HTERT RPE-1 (cell line): Measurements from ENCODE around the gene BTNL2.

ENCODE experiments used
- in situ Hi-C: fragments of 300-500 bp; cut with MboI; formaldehyde crosslinking; loops from 4 replicates; pipeline ENCODE4 v1.14.3; 2020; ENCODE audit warnings: low sequenced_read_pairs

Gene BTNL2

DNA sequence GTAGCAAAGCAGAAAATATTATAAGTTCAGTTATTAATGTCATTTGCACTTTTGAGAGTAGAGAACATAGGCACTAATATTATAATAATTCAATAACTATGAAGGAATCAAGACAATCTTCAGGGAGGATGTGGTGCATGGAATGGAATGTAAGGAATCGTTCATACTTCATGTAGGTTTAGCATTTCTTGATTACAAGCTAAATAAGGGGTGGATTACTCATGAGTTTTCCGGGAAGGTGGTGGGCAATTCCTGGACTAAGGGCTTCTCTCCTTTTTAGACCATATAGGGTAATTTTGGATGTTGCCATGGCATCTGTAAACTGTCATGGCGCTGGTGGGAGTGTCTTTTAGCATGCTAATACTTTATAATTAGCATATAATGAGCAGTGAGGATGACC is 9.1 kb upstream of the BTNL2 start:
- in situ Hi-C loops, result no loop called here

DNA sequence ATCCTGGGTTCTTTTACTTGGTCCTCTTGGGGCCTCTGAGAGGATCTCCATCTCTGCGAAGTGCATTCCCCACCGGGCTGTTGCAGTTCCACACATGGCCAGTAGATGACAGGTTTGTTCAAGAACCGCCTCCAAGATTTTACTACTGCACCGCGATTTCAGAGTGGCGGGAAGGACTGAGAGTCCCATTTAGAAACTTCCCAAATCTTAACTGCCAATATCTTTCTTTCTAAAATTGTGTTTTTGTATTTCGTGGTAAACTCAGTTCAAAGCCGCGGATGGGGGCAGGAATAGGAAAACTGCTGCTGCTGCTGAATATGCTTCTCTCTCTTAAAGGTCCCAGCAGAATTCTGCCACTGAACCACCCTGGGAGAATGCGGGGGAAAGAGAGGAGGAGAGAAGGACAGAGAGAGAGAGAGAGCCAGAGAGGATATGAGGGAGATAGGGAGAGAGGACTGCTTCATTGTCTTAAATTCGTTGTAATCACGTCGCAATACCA is 8.6 kb upstream of the BTNL2 start:
- in situ Hi-C loops, result no loop called here

DNA sequence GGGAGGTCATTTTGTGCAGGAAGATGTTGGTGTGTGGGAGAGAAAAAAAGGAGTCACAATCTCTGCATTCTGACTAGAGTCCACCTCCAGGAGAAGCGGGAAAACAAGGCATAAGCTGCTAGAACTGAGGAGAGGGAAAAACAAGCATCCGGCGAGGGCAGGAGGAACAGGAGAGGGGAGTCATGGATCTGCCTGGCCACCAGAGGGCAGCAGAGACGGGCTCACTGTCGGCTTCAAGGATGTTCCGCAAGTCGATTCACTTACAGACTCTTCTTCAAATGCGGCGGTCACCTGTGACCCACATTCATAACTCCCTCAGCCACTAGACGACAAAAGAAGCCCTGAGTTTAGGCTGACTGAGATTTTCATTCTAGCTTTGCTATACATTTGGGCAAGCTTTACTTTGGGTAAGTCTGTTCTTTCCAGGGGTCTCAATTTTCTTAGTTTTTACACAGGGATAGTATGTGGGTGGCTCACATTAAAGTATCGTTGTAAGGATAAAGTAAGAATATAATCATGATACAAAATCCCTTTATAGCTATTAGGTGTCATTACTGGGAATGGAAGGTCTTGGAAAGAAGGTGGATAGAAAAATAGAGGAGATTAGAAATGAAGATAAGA is 6.6 kb upstream of the BTNL2 start:
- in situ Hi-C loops, result no loop called here

DNA sequence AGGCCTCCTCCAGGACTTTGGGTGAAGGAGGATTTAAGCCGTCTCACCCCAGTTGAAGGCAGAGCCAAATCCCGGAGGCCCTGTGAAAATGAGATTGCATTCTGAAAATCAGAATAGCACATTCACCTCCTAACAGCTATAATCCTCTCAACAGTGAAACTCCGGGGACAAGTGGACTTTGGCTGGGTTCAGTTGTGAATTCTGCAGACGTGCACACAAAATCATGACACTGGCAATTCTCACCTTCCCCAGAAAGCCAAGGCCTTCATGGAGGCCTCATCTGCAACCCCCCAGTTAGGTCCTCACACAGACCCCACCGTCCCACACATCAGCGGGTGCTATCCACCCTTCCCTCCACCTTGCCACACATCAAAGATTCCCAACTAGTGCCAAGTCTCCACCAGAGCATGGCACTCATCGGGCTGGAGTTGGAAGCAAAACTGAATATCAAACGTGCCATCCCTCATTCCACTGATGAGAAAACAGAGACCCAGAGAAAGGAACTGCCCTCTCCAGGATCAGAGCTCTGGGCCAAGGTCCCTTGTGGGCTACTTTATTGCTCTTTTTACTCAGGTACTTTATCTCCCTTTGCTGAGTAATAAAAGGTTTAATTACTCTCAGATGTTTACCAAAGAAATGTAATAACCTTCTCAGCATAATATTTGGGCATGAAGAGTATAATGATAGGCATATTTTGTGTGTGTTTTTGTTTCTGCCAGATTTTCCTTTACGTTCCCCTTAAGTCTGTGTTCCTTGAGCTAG is 4.8 kb upstream of the BTNL2 start:
- in situ Hi-C loops, result no loop called here

DNA sequence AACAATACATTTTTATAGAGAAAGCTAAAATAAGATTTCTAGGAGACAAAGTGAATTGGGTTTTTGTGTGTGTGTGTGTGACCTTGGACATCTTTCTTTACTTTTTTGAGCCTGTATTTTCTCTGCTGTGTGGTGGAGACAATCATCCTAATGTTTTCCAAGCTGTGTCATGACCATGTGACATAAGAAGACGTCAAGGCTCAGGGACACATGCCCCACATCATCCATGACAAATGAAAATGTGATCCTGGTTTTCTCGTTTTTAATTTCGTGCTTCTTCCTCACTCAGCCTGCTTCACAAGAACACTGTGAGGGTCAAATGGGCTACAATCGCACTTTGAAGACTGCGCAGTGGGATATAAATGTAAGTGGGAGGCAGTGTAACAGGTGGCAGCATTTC is 3.9 kb upstream of the BTNL2 start:
- in situ Hi-C loops, result no loop called here

DNA sequence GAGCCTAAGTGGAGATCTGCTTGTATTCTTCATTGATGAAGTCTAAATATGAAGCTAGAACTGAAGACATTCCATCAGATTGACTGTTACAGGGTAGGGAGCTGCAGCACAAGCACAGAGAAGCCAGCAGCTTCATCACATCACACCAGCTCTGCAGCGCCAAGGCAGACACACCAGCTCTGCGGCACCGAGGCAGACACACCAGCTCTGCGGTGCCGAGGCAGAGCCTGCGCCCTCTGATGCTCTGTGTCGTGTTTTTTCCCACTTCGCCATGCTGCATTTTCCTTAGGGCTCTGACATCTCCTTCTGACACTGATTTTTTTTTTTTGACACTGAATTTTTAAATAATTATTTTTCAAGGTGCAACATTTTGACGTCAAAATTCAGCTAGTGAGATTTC is 784 bp downstream of the BTNL2 start:
- in situ Hi-C loops, result no loop called here

DNA sequence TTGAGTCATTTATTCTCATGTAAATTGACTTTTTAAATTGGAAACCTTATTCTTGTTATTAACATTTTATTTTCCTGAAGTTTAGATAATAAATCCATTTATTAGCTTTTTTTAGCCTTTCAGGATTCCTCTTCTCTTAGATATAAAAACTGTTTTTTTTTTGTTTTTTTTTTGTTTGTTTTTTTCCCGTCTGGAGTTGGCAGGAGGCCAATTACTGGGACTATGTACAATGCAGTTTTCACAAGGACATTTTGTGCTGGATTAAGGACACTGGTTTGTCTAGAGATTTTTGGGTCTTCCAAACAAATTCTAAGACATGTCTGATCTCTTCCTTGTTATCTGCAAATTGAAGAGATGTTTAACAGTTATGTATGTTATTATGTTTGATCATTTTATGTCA is 1.3 kb downstream of the BTNL2 start:
- in situ Hi-C loops, result no loop called here

DNA sequence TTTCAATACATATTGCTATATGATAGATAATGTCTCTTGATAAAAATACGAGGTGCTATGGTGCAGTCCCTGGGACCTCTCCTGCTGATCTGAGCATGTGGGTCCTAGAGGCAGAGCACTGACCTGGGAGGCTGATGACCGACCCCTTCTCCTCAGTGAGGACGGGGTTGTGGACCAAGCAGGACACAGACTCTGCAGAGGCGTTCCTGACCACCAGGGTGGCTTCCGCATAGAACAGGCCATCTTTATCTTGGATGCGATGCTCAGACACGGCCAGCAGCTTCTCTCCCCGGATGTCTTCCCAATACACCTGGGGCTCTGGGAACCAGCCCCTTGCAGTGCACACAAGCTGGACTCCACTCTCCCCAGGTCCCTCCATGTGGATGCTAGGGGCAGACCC is 4.2 kb downstream of the BTNL2 start:
- in situ Hi-C loops, result no loop called here

DNA sequence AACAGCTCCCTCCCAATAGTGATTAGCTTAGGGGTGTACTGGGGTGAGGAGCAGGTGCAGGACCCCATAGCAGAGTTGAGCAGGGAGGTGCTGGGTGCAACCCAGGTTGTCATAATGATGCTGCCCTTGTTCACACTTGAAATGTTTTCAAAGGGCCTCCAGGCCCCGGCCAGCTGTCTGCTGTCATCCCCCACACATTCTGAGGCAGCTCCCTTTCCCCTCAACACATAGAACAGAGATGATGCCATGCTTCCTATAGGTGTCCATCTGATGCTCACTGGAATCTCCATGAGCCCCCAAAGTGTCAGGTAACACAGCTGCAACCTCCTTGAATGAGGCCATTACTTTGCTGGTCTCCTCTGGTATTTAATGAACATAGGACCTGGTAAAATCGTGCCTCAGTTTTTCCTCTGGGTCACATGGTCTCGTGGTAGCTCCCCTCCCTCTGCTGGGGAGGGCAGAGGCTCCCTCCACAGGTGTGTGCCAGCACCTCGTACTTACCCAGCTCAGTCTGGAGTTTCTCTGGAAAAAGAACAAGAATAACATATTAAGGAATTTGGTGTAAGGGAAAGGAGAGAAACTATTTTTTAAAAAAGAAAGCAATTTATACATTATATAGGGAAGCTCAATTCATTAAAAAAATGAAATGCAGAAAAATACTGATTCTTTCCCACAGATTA is 5.6 kb downstream of the BTNL2 start:
- in situ Hi-C loops, result no loop called here

DNA sequence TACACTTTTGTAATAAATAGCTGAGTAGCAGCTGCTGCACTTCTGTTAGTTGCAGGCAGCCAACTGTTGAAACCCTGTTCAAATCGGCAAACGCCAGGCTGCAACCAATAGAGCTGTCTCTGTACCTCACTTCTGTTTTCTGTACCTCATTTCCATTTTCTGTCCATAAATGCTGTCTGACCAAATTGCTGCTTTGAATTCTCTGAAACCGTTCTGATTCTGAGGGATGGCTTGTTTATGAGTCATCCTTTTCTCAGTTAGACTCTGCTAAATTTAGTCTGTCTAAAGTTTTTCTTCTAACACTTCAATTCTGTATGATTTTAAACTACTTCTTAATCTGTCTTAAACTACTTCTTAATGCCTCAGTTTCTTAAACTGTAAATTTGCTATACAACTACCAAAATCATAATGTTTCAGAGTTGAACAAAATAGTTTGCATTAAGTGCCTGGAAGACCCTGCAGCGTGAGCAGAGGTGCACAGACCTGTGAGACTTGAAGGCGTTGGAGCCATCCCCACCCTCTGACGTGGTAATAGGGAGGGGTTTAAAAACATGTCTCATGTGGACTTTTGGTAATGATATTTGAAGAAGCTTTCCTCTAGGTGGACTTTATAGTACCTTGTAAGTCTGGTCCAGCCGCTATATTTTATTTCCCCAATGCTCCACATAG is 9.6 kb downstream of the BTNL2 start:
- in situ Hi-C loops, result no loop called here

DNA sequence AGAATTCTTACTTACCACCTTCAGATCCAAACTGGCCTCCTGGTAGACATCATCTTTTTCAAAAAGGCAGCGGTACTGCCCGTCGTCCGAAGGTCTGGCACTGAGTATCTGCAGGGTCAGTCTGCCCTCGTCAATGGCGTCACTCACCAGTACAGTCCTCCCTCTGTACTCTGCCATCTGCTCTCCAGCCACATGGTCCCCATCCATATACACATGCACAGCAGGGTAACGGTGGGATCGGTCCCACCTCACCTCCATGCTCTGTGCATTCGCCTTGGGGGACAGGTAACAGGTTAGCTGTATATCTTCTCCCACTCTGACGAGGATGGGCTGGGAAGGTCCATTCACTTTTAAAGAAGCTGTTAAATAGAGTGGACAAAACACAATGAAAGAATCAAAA is 11.0 kb downstream of the BTNL2 start:
- in situ Hi-C loops, result no loop called here

DNA sequence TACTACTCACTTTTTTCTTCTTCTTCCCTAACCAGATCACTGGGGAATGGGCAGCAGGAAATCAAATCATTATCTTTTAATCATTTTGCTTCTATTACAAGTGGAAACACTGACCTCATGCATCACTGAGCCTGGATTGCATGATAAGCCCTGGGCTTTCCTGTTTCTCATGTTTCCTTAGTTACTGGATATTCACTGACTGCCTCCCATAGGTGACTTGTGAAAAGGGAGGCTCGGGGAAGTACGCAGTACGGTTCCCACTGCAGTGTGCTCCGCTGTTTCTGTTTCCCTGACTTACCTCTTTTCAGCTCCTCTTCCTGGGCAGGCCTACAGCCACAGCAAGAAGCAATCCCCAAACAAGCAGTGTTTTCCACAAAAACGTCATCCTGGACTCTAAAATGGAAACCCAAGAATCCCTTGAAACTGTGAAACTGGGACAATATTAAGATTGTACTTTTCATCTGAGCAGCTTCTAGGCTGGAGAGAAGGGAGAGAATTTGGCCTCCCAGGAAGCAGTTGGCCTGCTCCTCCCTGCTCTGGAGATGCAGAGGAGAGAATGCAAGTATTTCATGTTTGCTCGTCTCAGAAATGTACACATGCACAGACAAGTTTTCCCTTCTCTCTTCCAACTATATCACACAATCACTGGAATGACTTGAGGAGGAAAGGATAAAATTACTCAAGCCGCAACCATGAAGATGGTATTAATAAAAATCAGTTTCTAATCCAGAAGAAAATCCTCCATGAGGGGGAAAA is 13.1 kb downstream of the BTNL2 start:
- in situ Hi-C loops, result no loop called here

DNA sequence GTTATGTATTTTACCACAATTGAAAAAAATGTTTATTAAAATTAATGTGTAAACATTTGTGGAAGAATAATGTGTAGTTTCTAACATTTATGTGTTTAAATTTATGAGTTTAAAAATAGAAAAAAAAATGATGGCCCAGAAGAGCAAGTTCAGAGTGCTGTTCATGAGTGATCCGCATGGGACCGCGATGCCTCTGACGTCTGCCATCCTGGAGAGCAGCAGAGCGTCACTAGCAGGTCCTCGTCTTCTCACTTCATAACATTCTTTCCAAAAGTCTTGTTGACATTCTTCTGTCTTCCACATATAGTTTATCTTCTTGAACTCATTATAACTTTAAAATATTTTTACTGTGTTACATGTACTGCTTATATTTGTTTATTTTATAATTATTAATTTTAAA is 15.5 kb downstream of the BTNL2 start:
- in situ Hi-C loops, result no loop called here

DNA sequence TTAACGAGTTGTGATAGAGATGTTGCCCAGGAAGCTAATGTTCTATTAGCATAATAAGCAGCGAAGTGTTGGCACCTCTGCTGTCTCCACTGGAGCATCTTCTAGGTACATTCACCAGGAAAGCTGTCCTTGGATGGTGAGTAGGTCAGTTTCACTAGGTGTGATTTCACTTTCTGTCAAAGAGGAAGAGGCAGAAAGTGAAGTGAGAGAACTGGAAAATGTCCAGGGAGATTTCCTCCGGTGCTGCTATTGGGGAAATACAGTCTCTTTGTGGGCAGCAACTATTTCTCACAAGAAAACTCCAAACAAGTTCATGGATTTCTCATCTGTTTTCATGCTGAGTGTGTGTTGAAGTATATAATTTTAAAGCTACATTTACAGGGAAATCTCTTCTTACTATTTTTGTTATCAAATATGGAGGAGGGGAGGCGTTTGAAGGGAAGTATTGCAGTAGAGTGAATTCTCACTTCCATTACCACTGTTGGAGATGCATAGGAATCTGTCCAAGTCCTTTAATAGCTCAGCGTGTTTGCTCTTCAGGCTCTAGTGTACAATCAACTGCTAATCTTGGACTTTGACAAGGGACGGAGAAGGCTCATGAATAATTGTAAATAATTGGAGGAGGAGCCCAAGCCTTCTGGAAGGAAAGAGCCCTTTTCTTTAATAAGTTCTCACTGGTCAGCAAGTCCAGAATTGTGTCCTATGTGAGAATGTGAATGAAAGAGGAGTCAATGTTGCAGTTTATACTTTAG is 19.2 kb downstream of the BTNL2 start:
- in situ Hi-C loops, result no loop called here

DNA sequence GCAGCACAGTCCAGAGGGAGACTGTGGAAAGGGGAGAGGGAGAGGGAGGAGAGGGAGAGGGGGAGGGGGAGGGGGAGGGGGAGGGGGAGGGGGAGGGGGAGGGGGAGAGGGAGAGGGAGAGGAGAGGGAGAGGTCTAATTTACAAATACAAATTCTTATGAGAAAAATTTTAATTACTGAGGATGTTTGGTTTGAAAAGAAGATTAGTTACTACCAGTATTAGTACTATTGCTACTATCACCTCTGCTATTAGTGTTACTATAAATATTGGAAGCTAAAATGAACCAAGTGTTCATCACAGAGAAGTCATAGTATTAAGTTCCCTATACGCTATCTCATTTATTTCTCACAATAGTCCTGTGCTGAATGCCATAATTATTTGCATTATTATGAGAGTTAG is 20.9 kb downstream of the BTNL2 start:
- in situ Hi-C loops, result no loop called here

DNA sequence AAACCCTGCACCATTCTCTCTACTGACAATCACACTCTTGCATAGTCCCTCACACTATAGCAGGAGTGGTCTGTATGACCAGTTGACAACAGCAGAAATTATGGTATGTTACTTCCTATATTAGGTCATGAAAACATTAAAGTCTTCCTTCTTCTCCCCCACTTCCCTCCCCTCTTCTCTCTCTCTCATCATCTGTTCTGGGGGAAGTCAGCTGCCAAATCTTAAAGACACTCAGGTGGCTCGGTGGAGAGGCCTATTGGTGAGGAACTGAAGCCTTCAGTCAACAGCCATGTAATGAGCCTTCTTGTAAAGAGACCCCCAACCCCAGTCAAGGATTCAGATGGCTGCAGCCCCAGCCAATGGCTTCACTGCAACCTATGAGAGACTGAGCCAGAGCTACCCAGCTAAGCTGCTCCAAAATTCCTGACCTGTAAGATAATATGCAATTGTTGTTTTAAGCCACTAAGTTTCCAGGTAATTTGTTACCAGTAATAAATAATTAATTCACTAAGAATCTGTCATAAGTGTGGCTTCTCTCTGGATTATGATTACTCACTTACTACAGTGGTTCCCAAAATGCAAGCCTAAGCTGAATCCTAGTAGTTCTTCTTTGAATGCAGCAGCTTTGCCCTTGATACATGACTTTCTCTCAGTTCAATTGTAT is 24.1 kb downstream of the BTNL2 start:
- in situ Hi-C loops, result no loop called here

DNA sequence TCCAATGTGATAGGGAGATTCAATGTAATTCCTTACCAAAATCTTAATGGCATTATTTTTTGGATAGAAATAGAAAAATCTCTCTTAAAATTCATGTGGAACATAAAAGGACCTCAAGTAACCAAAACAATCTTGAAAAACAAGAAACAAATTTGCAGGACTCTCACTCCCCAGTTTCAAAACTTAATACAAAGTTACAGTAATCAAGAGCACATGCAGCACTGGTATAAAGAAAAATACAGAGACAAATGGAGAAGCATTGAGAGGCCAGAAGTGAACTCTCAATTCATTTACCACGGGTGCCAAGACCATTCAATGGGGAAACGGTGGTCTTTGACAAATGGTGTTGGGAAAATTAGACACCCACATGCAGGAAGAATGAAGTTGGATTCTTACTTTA is 27.4 kb downstream of the BTNL2 start:
- in situ Hi-C loops, result no loop called here

DNA sequence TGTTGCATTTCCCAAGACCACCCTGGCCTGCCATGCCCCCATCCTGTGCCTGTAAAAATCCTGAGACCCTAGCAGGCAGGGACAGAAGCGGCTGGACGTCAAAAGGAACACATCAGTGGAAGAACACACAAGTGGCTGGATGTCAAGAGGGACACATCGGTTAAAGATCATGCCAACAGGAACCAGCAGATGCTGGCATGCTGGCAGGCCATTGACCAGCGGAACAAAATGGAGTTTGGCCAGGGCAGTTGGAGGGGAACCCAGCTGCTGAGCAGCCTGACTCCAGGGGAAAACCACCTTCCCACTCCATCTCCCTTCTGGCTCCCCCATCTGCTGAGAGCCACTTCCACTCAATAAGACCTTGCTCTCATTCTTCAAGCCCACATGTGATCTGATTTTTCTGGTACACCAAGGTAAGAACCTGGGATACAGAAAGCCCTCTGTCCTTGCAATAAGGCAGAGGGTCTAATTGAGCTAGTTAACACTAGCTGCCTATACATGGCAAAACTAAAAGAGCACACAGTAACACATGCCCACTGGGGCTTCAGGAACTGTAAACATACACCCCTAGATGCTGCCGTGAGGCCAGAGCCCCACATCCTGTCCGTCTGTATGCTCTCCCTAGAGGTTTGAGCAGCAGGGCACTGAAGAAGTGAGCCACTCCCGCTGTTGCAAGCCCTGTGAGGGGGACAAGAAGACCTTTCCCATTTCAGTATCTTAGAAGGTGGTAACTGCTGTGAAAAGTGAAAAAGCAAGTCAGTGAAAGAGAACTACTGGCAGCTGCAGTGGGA is 31.0 kb downstream of the BTNL2 start:
- in situ Hi-C loops, result no loop called here

DNA sequence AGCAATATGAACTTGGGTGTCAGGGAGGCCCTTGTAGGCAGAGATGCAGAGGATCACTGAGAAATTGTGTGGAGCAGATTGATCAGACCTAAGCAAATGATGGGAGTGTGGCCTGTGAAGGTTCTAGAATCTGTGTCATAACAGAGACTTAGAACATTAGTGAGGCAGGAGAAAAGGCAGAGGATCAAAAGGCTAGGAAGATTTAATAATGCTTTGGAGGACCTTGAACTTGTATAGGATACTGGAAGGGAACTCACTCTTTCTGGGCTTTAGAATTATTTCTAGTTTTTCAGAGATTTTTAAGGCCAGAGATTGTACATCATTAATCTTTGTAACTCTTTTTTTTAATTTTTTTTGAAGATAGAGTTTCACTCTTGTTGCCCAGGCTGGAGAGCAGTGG is 35.2 kb downstream of the BTNL2 start, which contains the start of gene TSBP1:
Gene TSBP1 (minus strand): TSS at position 101 of the 400 bp plus-strand sequence. CDS start 197 bp downstream, outside the sequence.
- in situ Hi-C loops, result no loop called here
